PFSK-1 (cell line): ENCODE data around the gene CDH26.

Experiments used
- FOXP2 ChIP-seq: optimal IDR thresholded peaks from 2 replicates; pipeline ENCODE3; 2011; ENCODE audit warnings: borderline replicate concordance, control low read depth, inconsistent platforms; ENCODE audit not compliant: insufficient read depth; ENCODE audit errors: extremely low read length, extremely low read depth
- POLR2AphosphoS5 ChIP-seq: IDR thresholded peaks from 2 replicates; pipeline ENCODE4 v1.6.1; 2012; ENCODE audit warnings: low read depth, mild to moderate bottlenecking, control low read depth, low read length, moderate library complexity
- SIN3A ChIP-seq: IDR thresholded peaks from 2 replicates; pipeline ENCODE4 v1.6.1; 2012; ENCODE audit warnings: mild to moderate bottlenecking, low read length, moderate library complexity, borderline replicate concordance; ENCODE audit not compliant: insufficient read depth
- TAF1 ChIP-seq: IDR thresholded peaks from 2 replicates; pipeline ENCODE4 v1.6.1; 2012; ENCODE audit warnings: low read length, control low read depth, borderline replicate concordance; ENCODE audit not compliant: insufficient read depth
- TF ChIP-seq, protein P1 (sequence below), 2 experiments: IDR thresholded peaks; 2 replicates each; pipeline versions ENCODE4 v1.6.1 to v1.8.0; 2011 to 2012; ENCODE audit warnings: low read depth in 2 of 2, low read length in 2 of 2, control low read depth in 1 of 2, inconsistent platforms in 1 of 2, mild to moderate bottlenecking in 1 of 2, moderate library complexity in 1 of 2; ENCODE audit not compliant: insufficient read depth in 1 of 2

Gene CDH26

DNA sequence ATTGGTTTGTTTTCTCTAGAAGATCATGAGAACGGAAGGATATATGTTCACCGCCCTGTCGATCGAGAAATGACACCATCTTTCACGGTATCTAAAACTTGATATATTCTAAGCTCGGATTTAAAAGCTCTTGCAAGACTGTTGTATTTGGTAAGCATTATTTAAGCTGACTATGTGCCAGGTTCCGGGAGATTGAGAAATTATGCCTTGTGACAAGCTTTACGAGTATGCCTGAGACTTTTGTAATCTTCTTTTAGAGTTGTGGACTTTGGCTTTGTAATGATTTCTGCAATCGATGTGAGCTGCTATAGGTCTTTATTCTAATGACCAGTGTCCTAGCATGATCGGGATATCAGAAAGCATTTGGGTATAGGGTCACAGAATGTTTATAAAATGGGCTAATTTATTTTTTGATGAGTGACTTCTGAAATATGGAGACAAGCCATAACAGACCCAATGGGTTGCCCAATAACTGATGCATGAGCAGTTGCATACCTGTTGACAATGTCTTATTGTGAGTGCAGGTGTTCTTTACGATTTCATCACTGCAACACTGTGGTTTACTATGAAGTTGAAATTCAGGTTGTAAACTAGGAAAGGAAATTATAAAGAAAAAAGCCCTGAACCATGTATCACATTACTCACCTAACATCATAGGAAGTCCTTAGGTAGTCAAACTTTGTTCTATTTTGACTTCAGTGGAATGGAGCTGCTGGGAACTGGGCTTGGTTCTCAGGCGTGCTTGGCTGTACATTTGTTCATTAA is 14.0 kb downstream of the CDH26 start:
- TF ChIP-seq, protein P1, sequence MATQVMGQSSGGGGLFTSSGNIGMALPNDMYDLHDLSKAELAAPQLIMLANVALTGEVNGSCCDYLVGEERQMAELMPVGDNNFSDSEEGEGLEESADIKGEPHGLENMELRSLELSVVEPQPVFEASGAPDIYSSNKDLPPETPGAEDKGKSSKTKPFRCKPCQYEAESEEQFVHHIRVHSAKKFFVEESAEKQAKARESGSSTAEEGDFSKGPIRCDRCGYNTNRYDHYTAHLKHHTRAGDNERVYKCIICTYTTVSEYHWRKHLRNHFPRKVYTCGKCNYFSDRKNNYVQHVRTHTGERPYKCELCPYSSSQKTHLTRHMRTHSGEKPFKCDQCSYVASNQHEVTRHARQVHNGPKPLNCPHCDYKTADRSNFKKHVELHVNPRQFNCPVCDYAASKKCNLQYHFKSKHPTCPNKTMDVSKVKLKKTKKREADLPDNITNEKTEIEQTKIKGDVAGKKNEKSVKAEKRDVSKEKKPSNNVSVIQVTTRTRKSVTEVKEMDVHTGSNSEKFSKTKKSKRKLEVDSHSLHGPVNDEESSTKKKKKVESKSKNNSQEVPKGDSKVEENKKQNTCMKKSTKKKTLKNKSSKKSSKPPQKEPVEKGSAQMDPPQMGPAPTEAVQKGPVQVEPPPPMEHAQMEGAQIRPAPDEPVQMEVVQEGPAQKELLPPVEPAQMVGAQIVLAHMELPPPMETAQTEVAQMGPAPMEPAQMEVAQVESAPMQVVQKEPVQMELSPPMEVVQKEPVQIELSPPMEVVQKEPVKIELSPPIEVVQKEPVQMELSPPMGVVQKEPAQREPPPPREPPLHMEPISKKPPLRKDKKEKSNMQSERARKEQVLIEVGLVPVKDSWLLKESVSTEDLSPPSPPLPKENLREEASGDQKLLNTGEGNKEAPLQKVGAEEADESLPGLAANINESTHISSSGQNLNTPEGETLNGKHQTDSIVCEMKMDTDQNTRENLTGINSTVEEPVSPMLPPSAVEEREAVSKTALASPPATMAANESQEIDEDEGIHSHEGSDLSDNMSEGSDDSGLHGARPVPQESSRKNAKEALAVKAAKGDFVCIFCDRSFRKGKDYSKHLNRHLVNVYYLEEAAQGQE (IDR thresholded peaks at IDR 0.05; ENCODE audit: insufficient read depth in 1 of 2, low read depth in 2 of 2, low read length in 2 of 2), result no peak
- no peak for TF ChIP-seq SIN3A
- no peak for TF ChIP-seq TAF1
- no peak for TF ChIP-seq POLR2AphosphoS5
- no peak for TF ChIP-seq FOXP2

DNA sequence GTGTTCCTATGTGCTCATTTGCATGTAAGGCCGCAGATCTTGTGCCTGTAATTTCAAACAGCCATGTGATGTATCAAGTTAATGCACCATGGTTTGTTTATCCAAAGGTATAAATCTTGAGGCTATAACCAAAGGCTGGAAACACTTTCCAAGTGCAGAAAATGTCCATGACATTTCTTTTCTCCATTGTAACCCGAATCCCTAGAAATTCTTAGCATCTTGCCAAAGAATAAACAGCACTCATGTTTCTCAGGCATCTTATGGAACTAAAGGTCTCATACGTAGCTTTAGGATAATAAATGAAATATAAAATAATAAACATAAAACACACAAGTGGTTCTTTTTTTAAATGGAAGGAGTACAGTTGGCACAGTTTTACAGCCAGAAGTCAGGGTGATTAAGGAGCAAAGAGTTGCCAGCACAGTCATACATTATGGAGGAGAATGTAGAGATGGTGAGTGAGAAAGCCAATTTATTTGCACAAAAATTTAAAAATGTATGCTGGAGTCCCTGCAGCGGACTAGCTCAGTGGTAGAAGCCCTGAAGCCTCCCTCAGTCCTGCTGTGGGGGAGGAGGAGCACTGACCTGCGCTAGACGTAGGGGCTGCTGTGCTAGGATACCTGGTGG is 18.0 kb downstream of the CDH26 start:
- TF ChIP-seq SIN3A (no peak), TAF1 (no peak), FOXP2 (no peak), POLR2AphosphoS5 (no peak)
- TF ChIP-seq, protein P1 (IDR thresholded peaks at IDR 0.05; ENCODE audit: insufficient read depth in 1 of 2, low read depth in 2 of 2, low read length in 2 of 2), result no peak

GRCh38 chr20:59977086-59977485 is 18.9 kb downstream of the CDH26 start:
- no peak for TF ChIP-seq SIN3A

DNA sequence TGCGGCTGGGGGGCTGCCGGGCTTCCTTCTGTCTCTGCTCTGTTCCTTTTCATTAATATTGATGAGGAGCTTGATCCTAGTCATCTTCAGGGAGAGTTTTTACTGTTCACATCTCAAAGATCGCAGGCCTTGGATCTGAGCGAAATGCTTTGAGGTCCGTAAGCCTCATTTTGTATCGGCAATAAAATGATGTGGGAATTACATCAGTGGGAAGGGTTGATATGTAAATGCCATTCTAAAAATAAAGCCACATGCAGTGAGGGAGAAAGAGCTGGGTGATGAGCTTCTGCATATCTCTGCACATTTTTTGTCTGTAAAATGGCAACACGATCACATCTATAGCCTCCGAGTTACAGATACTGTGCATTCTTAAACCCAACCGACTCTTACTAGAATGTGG is 24.9 kb downstream of the CDH26 start:
- no peak for TF ChIP-seq SIN3A

- TF ChIP-seq, protein P1 (IDR thresholded peaks at IDR 0.05; ENCODE audit: insufficient read depth in 1 of 2, low read depth in 2 of 2, low read length in 2 of 2), result no peak
- no peak for TF ChIP-seq SIN3A
- no peak for TF ChIP-seq POLR2AphosphoS5
- no peak for TF ChIP-seq TAF1
- no peak for TF ChIP-seq FOXP2
Measured at GRCh38 chr20:59984541-59984940, 26.3 kb downstream of the CDH26 start.

- TF ChIP-seq FOXP2 (no peak), TAF1 (no peak), SIN3A (no peak), POLR2AphosphoS5 (no peak)
- TF ChIP-seq, protein P1 (IDR thresholded peaks at IDR 0.05; ENCODE audit: insufficient read depth in 1 of 2, low read depth in 2 of 2, low read length in 2 of 2), result no peak
Measured at GRCh38 chr20:59985164-59985563, 26.9 kb downstream of the CDH26 start.
